K562 (cell line): ENCODE data around the gene CD164. TPM values are rescaled to one million over a fixed set of nuclear protein-coding genes. Genes with fewer than 3 reads are reported as not detected.

Source experiments
- ARNT ChIP-seq, 2 experiments: fragments of 450-650 bp; IDR thresholded peaks; 2 replicates each; pipeline ENCODE4 v1.6.1; 2016; ENCODE audit warnings: mild to moderate bottlenecking in 1 of 2
- ELF4 ChIP-seq: fragments of 450-650 bp; formaldehyde crosslinking; IDR thresholded peaks from 2 replicates; pipeline ENCODE4 v1.4.0; 2022; ENCODE audit warnings: missing genetic modification characterization
- GATA2 ChIP-seq: sonication (generic); formaldehyde crosslinking; IDR thresholded peaks from 2 replicates; pipeline ENCODE4 v1.4.0; 2020; ENCODE audit warnings: mild to moderate bottlenecking, missing genetic modification reagents
- HNRNPLL ChIP-seq: fragments of 200-400 bp; formaldehyde crosslinking; IDR thresholded peaks from 2 replicates; pipeline ENCODE4 v1.6.1; 2017; ENCODE audit warnings: low read length, low read depth, mild to moderate bottlenecking; ENCODE audit not compliant: poor library complexity, severe bottlenecking
- ILF3 ChIP-seq: fragments of 450-650 bp; IDR thresholded peaks from 2 replicates; pipeline ENCODE4 v1.6.1; 2018; ENCODE audit warnings: antibody characterized with exemption, mild to moderate bottlenecking, moderate library complexity, borderline replicate concordance
- MCM5 ChIP-seq: fragments of 450-650 bp; IDR thresholded peaks from 2 replicates; pipeline ENCODE4 v1.6.1; 2016; ENCODE audit warnings: low read depth
- MXI1 ChIP-seq: IDR thresholded peaks from 2 replicates; pipeline ENCODE4 v1.6.1; 2011; ENCODE audit warnings: low read depth, mild to moderate bottlenecking, improper control_type of control experiment, low read length
- RB1 ChIP-seq: fragments of 450-650 bp; IDR thresholded peaks from 2 replicates; pipeline ENCODE4 v1.6.1; 2017; ENCODE audit warnings: low read depth, mild to moderate bottlenecking
- RBM22 ChIP-seq: fragments of 200-400 bp; formaldehyde crosslinking; IDR thresholded peaks from 2 replicates; pipeline ENCODE4 v1.6.1; 2018; ENCODE audit warnings: low read length, low read depth; ENCODE audit not compliant: poor library complexity, severe bottlenecking
- SMC3 ChIP-seq: conservative IDR thresholded peaks from 2 replicates; pipeline ENCODE4 v1.6.1; 2011; ENCODE audit warnings: low read depth, low read length, improper control_type of control experiment; ENCODE audit not compliant: insufficient read depth
- TGIF2 ChIP-seq: sonication (generic); formaldehyde crosslinking; IDR thresholded peaks from 2 replicates; pipeline ENCODE4 v1.8.1; 2022; ENCODE audit warnings: mild to moderate bottlenecking, missing genetic modification reagents, moderate library complexity
- ZNF57 ChIP-seq: fragments of 450-650 bp; formaldehyde crosslinking; IDR thresholded peaks from 2 replicates; pipeline ENCODE4 v1.4.0; 2020; ENCODE audit warnings: mild to moderate bottlenecking, moderate library complexity
- polyA plus RNA-seq, 8 experiments: library from polyadenylated mRNA; depleted of rRNA in 4 of 8; stranded (reverse) in 5 of 8; unstranded in 3 of 8; fragments of >200 nt; fragmentation: Nextera tagmentation in 2 of 8; fragmentation: Illumina TruSeq in 1 of 8; extraction: Ambion mirVana in 2 of 8; extraction: Trizol in 1 of 8; gene quantifications; 2 replicates each; pipeline versions ENCODE4 v1.2.1 to v1.2.3, GENCODE V29; 2011 to 2014; ENCODE audit warnings: inconsistent platforms in 1 of 8, missing spikeins in 1 of 8
- total RNA-seq, 7 experiments: library from RNA; depleted of rRNA in 6 of 7; stranded (reverse); fragments of >200 nt in 6 of 7; fragmentation: Illumina TruSeq in 2 of 7; extraction: Trizol in 2 of 7; gene quantifications; 2 replicates each; pipeline versions ENCODE4 v1.2.1 to v1.2.3, GENCODE V29; 2011 to 2021; ENCODE audit warnings: low replicate concordance in 1 of 7
- TF ChIP-seq, protein P1 (sequence below): sonication (generic); formaldehyde crosslinking; IDR thresholded peaks from 2 replicates; pipeline ENCODE4 v1.8.1; 2023; ENCODE audit warnings: mild to moderate bottlenecking, missing genetic modification reagents
- TF ChIP-seq, protein P2 (sequence below): fragments of 250-450 bp; sonication (Bioruptor Pico); IDR thresholded peaks from 2 replicates; pipeline ENCODE4 v1.5.1; 2021; ENCODE audit warnings: mild to moderate bottlenecking
- TF ChIP-seq, protein P3 (sequence below): sonication (generic); formaldehyde crosslinking; IDR thresholded peaks from 2 replicates; pipeline ENCODE4 v1.4.0; 2020; ENCODE audit warnings: mild to moderate bottlenecking, missing genetic modification reagents
- TF ChIP-seq, protein P4 (sequence below): fragments of 250-450 bp; sonication (Bioruptor Pico); IDR thresholded peaks from 2 replicates; pipeline ENCODE4 v1.4.0; 2020

The CD164 gene
- total and polyA plus RNA-seq, 9 of the 15 experiments (the other 6 are each of a cell fraction or from before 2014, with no cell fraction given), result 79.5 to 317 (median 165) TPM

DNA sequence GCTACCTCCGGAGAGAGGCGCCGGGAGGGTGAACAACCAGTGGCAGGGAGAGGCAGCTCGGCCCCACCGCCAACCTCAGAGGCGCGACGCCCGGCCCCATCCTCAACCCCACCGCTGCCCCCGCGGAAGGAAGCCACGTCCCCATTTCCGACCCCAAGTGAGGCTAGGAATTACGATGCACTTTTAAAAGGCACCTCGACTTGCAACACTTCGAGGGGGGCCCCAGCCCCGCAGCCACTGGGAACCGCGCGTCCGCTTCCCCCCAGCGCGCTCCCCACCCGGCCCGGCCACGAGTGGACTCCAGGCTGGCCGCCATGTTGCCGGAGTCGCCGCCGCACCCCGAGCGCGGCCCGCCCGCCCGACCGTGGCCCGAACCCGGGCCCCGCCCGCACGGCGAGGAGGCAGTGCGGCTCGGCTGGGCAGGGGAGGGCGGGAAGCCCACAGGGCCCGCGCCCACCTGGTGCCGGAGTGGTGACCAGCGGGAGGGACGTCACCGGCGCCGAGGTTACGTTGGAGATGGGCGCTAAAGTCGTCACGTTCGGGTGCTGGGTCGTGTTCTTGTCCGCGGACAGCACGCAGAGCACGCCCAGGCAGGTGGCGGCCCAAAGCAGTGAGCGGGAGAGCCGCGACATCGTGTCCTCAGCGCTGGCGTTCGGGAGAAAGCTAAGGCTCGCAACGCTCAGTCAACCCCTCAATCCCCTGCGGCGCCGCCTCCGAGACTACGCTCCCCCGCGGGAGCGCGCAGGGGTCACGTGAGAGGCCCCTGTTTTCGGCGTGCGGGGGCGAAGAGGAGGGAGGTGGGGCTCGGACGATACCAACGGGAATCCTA is at the start of gene CD164 (continued):
- TF ChIP-seq, protein P1, sequence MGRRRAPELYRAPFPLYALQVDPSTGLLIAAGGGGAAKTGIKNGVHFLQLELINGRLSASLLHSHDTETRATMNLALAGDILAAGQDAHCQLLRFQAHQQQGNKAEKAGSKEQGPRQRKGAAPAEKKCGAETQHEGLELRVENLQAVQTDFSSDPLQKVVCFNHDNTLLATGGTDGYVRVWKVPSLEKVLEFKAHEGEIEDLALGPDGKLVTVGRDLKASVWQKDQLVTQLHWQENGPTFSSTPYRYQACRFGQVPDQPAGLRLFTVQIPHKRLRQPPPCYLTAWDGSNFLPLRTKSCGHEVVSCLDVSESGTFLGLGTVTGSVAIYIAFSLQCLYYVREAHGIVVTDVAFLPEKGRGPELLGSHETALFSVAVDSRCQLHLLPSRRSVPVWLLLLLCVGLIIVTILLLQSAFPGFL (CRISPR knock-in tag), result no peak
- TF ChIP-seq SMC3, result no peak
- TF ChIP-seq, protein P2, sequence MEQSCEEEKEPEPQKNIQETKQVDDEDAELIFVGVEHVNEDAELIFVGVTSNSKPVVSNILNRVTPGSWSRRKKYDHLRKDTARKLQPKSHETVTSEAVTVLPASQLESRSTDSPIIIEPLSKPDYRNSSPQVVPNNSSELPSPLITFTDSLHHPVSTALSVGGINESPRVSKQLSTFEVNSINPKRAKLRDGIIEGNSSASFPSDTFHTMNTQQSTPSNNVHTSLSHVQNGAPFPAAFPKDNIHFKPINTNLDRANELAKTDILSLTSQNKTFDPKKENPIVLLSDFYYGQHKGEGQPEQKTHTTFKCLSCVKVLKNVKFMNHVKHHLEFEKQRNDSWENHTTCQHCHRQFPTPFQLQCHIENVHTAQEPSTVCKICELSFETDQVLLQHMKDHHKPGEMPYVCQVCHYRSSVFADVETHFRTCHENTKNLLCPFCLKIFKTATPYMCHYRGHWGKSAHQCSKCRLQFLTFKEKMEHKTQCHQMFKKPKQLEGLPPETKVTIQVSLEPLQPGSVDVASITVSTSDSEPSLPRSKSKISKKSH, result no peak
- TF ChIP-seq ARNT (IDR thresholded peaks at IDR 0.05), result no peak; a peak in 1 of 4 replicates
- no peak for TF ChIP-seq GATA2
- peak; percentile 96 for TF ChIP-seq HNRNPLL
- TF ChIP-seq TGIF2 (CRISPR knock-in tag), result no peak
- no peak for TF ChIP-seq ZNF57 (CRISPR knock-in tag)
- TF ChIP-seq, protein P3, sequence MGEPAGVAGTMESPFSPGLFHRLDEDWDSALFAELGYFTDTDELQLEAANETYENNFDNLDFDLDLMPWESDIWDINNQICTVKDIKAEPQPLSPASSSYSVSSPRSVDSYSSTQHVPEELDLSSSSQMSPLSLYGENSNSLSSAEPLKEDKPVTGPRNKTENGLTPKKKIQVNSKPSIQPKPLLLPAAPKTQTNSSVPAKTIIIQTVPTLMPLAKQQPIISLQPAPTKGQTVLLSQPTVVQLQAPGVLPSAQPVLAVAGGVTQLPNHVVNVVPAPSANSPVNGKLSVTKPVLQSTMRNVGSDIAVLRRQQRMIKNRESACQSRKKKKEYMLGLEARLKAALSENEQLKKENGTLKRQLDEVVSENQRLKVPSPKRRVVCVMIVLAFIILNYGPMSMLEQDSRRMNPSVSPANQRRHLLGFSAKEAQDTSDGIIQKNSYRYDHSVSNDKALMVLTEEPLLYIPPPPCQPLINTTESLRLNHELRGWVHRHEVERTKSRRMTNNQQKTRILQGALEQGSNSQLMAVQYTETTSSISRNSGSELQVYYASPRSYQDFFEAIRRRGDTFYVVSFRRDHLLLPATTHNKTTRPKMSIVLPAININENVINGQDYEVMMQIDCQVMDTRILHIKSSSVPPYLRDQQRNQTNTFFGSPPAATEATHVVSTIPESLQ, result no peak; the same call in 1 of the 2 replicates
- TF ChIP-seq MCM5, result no peak
- TF ChIP-seq RB1, result no peak
- TF ChIP-seq RBM22, result no peak
- no peak for TF ChIP-seq ILF3
- 0 out of 2 replicates have a peak, but pooled peaks have one; percentile 11 for TF ChIP-seq ELF4 (CRISPR knock-in tag)
- TF ChIP-seq, protein P4, sequence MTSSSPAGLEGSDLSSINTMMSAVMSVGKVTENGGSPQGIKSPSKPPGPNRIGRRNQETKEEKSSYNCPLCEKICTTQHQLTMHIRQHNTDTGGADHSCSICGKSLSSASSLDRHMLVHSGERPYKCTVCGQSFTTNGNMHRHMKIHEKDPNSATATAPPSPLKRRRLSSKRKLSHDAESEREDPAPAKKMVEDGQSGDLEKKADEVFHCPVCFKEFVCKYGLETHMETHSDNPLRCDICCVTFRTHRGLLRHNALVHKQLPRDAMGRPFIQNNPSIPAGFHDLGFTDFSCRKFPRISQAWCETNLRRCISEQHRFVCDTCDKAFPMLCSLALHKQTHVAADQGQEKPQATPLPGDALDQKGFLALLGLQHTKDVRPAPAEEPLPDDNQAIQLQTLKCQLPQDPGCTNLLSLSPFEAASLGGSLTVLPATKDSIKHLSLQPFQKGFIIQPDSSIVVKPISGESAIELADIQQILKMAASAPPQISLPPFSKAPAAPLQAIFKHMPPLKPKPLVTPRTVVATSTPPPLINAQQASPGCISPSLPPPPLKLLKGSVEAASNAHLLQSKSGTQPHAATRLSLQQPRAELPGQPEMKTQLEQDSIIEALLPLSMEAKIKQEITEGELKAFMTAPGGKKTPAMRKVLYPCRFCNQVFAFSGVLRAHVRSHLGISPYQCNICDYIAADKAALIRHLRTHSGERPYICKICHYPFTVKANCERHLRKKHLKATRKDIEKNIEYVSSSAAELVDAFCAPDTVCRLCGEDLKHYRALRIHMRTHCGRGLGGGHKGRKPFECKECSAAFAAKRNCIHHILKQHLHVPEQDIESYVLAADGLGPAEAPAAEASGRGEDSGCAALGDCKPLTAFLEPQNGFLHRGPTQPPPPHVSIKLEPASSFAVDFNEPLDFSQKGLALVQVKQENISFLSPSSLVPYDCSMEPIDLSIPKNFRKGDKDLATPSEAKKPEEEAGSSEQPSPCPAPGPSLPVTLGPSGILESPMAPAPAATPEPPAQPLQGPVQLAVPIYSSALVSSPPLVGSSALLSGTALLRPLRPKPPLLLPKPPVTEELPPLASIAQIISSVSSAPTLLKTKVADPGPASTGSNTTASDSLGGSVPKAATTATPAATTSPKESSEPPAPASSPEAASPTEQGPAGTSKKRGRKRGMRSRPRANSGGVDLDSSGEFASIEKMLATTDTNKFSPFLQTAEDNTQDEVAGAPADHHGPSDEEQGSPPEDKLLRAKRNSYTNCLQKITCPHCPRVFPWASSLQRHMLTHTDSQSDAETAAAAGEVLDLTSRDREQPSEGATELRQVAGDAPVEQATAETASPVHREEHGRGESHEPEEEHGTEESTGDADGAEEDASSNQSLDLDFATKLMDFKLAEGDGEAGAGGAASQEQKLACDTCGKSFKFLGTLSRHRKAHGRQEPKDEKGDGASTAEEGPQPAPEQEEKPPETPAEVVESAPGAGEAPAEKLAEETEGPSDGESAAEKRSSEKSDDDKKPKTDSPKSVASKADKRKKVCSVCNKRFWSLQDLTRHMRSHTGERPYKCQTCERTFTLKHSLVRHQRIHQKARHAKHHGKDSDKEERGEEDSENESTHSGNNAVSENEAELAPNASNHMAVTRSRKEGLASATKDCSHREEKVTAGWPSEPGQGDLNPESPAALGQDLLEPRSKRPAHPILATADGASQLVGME (CRISPR knock-in tag), result peak; percentile 44; the same call in 1 of the 2 replicates
- TF ChIP-seq MXI1, result peak; percentile 25; the same call in 1 of the 2 replicates
